Tongue (tissue), 2 donors: Measurements from ENCODE around the gene NCAPH2. TPM values are rescaled to one million over a fixed set of nuclear protein-coding genes. Genes with fewer than 3 reads are reported as not detected.

Source experiments
- DNase-seq: peaks from one replicate; pipeline ENCODE4 v3.0.0-alpha.2; 2015
- total RNA-seq: library from RNA; depleted of rRNA; stranded (reverse); fragments of >200 nt; gene quantifications from one replicate; pipeline ENCODE4 v1.2.3, GENCODE V29; 2014

NCAPH2 gene
- 38.9 TPM for total RNA-seq

DNA sequence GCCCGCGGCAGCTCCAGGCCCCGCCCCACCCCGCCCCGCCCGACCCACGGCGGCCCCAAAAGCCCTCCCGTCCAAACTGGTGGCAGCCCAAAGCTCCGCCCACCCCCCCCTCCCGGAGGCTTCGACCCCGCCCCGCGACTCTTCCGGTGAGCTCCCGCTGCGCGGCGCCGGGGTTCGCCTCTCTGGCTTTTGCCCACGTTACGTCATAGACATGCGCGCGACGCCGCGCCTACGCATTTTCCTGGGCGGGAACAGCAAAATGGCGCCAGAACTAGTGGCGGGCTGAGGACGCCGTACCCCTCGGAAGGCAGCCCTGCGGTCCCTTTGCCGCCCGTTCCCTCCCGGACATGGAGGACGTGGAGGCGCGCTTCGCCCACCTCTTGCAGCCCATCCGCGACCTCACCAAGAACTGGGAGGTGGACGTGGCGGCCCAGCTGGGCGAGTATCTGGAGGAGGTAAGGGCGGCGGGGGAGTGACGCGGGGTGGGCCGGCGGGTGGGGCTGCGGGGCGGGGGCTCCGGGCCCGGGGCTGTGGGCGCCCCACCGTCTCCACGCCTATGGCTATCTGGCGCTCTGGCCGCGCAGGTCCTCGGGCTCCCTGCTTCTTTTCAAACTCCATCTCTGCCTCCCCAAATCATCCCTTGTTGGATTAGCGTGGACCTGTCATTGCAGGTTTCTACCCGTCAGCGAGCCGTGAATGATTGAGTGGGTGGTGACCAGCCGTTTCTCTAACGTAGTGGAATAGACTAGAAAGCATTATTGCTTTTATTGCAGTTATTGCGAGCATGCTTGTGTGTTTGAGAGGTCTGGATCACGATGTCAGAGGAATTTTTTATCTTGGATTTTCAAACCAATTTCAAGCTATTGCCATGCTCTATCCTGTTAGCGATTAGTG is at the start of gene NCAPH2:
TSS of gene NCAPH2 (plus strand) at position 234 of the 894 bp plus-strand sequence. CDS start at position 348, 114 bp downstream.
- DNase-seq, result peak; percentile 99

DNA sequence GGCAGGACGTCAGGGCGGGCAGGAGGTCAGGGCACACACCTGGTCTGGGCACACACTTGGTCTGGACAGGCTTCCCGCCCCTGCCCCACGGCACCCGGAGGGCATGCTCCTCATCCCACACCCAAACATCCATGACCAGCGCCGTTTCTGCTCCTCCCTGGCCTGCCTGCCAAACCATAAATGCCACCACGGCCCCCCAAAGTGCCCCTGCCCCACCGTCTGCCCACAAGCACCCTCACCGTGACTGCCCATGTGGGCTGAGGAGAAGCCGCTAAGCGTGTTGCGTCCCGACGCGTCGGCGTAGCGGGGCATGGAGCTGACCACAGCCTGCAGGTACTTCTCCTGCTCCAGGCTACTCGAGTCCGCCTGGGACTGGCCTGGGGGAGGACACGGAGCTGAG is 49.0 kb upstream of the NCAPH2 start:
- DNase-seq, result no peak

DNA sequence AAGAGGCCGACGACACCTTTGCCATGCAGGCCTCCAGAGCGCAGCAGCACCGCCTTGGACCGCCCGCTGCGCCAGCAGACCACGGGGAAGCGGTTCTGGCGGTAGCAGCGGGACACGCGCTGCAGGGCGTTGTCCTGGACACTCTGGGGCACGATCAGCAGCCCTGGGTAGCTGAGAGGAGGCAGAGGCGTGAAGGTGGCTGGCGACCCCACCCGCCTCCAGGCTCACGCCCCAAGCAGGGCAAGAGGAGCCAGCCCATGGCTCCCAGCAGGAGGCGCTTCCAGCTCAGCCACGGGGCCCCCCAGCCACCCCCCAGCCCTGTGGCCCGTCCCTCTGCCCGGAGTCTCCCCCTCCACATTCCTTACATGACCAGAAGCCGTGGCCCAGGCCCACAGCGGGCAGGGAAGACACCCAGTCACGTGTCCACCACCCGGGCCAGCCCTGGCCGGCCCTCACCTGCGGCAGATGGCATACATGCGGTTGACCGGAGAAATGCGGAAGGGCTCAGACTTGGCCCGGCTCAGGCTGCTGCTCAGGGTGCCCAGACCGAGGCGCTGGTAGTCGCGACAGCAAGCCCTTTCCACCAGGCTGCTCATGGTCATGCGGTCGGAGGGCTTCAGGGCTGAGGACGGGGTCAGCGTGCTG is 48.4 kb upstream of the NCAPH2 start:
- DNase-seq, result no peak

- DNase-seq, result peak; percentile 55
Observed at GRCh38 chr22:50460938-50461337, 47.1 kb upstream of the NCAPH2 start.

DNA sequence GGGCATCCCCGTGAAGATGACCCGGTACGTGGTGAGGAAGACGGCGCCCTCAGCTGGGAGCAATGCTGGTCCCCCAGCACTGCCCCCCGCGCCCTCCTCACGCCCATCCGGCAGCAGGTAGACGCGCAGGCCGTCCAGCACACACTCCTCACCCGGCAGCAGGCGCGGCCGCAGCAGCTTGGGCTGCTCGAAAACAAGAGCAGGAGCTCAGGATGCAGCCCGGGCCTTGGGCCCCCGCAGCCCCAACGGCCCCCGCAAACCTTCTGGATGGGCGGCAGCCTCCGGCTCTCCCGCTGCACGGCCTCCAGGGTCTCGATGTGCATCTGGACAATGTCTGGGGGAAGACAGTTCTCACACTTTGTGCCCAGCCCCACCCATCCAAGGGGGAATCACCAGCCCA is 46.5 kb upstream of the NCAPH2 start:
- no peak for DNase-seq

DNA sequence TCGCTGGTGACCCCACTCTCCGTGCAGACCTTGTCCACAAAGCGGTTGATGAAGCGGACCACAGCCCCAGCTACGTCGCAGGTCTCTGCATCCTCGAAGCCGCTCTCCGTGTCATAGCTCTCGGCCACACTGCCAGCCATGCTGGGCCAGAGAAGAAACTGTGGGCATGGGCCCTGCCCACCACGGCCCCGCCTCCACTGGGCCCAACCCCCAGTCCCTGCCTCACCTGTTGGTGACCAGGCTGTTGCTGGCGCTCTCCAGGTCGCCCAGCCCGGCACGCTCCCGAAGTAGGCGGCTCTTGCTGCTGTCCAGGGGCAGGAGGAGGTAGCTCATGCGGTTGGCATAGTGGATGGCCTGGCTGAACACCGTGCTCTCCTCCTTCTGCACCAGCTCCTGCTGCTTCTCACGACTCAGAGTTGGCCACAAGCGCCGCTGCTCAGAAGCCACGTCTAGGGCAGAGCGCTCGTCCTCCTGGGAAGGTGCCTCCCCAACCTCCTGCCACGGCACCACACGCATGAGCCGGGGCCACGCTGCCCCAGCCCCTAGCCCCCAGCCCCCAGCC is 46.0 kb upstream of the NCAPH2 start:
- DNase-seq, result no peak

GRCh38 chr22:50463188-50463900 is 44.7 kb upstream of the NCAPH2 start:
- no peak for DNase-seq

DNA sequence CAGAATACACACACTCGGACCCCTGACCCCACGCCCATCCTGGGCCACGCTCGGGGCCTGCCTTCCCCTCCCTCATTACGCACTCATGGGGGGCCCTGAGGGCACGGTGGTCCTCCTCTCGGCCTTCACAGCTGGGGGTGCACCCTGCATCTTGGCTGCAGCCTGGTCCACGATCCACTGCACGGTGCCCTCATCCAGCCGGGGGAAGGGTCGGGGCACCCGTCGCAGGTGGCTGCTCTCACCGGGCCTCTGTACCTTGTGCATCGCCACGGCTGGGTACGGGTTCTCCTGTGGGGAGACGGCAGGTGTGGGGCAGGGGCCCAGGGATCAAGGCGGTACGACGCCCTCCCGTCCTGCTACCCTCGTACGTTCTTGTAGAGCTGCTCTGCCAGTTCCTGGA is 43.6 kb upstream of the NCAPH2 start:
- DNase-seq, result no peak

GRCh38 chr22:50465066-50465930 is 42.7 kb upstream of the NCAPH2 start:
- no peak for DNase-seq

DNA sequence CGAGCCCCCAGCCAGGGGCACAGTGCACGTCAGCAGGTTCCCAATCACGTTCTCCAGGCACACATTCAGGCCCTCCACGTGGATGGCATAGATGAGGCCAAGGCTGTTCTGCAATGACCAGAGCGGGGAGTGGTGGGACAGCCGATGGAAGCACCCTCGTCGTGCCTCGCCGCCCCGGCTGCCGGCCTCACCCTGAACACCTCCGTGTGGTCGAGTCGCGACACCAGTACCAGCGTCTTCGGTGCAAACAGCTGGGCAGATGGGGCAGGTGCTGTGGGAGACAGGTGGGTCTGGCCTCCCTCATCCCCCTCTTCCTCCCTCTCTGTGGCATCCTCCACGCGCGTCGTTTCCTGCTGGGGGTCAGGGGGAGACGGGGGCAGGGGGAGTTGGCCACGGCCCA is 40.7 kb upstream of the NCAPH2 start:
- DNase-seq, result no peak

GRCh38 chr22:50467773-50468440 is 40.1 kb upstream of the NCAPH2 start:
- DNase-seq, result no peak

DNA sequence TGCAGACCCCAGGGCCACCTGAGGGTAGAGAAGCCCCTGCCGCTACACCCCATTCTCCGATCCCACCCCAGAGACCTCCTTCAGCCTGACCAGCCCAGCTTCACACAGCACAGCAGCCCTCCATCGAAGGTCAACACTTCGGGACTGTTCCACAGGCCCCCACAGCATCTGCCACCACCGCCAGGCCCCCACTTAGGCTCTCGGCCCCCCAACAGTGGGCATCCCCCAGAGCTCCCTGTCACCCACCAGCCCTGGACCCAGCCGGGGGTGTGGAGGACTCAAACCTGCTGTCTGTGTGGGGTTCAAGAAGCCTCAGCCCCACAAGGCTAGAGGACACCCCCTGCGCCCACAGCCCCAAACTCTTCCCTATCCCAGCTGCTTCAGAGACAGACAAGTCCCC is 39.4 kb upstream of the NCAPH2 start:
- DNase-seq, result no peak

- peak; percentile 40 for DNase-seq
Observed at GRCh38 chr22:50469377-50470305, 38.4 kb upstream of the NCAPH2 start.

DNA sequence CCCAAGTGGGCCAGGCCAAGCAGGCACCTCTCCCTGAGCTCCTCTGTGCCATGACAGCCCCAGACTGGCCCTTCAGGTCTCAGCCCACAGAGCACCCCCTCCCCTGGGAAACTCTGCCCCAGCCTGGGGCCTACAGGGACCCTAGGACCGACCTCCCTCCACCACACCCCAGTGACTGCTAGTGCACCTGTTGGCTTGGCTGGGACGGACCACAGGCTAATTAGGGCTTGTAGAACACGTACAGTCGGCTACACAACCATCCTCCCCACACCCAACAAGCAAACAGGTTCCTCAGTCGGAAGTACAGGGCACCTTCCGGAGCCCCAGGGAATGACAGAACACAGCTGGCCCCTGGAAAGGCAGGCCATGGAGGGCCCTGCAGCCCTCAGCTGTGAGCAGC is 37.5 kb upstream of the NCAPH2 start:
- DNase-seq, result no peak

DNA sequence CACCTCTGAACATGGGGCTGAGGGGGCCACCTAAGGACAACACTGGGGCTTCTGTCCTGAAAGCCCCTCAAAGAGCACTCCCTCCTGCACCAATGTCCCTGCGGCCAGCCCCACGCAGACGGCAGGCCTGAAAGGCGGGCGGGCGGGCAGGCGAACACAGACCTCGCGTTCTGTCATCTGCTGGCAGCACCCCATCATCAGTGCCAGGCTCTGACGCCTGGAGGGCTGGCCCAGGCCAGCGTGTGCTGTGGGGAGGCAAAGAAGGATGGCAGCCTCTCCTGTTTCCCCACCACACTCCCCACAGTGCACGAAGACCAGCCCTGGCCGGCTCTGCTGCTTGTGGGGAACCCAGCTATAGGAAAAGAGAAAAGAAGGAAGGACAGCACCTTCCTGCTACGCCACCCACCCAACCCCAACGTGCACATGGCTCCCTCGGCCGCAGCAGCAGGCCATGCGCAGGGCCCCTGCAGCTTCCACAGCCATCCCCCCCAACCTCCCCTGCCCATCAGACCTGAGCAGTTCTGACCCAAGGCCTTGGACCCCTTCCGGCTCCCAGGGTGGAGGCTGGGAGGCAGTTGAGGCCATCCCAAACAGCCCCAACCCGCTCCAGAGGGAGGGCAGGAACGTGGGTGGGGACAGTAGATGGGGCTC is 36.7 kb upstream of the NCAPH2 start:
- DNase-seq, result no peak

- no peak for DNase-seq
Observed at GRCh38 chr22:50471962-50472361, 36.1 kb upstream of the NCAPH2 start.

DNA sequence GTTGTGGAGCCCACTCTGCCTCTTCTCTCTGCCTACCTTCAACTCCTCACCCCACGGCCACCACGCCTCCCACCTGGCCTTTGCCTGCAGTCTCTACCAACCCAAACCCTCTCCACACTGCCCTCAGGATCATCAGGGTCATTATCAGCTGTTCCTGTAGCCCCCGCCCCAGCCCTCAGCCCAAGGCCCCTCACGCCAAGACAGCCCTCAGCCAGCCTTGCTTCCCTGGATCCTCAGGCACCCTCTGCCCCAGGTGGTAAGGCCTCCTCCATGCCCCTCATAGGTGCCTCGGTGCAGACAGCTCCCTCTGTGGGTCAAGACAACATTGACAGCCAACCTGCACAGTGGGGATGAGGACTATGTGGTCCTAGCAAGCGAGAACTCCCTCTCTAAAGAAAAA is 34.9 kb upstream of the NCAPH2 start:
- DNase-seq, result no peak

GRCh38 chr22:50473855-50474671 is 34.0 kb upstream of the NCAPH2 start:
- DNase-seq, result peak; percentile 56
